HEK293T (cell line): ENCODE results near the gene WWOX.

Experiments used
- ARNT ChIP-seq: fragments of 450-650 bp; IDR thresholded peaks from 2 replicates; pipeline ENCODE4 v1.6.1; 2017; ENCODE audit warnings: mild to moderate bottlenecking
- BHLHE40 ChIP-seq: fragments of 450-650 bp; IDR thresholded peaks from 2 replicates; pipeline ENCODE4 v1.6.1; 2016; ENCODE audit warnings: mild to moderate bottlenecking, moderate library complexity, borderline replicate concordance
- FOXM1 ChIP-seq: fragments of 450-650 bp; IDR thresholded peaks from 2 replicates; pipeline ENCODE4 v1.6.1; 2017; ENCODE audit warnings: mild to moderate bottlenecking, borderline replicate concordance
- HDGF ChIP-seq: fragments of 450-650 bp; IDR thresholded peaks from 2 replicates; pipeline ENCODE4 v1.6.1; 2017; ENCODE audit warnings: antibody characterized with exemption, borderline replicate concordance
- L3MBTL2 ChIP-seq: fragments of 450-650 bp; conservative IDR thresholded peaks from 2 replicates; pipeline ENCODE4 v1.6.1; 2016; ENCODE audit warnings: mild to moderate bottlenecking
- LEF1 ChIP-seq: fragments of 450-650 bp; IDR thresholded peaks from 2 replicates; pipeline ENCODE4 v1.6.1; 2017; ENCODE audit warnings: mild to moderate bottlenecking, borderline replicate concordance
- NFRKB ChIP-seq: fragments of 450-650 bp; IDR thresholded peaks from 2 replicates; pipeline ENCODE4 v1.6.1; 2016; ENCODE audit warnings: mild to moderate bottlenecking, moderate library complexity
- SP1 ChIP-seq: fragments of 450-650 bp; IDR thresholded peaks from 2 replicates; pipeline ENCODE4 v1.6.1; 2017
- SUZ12 ChIP-seq: fragments of 450-650 bp; IDR thresholded peaks from 2 replicates; pipeline ENCODE4 v1.6.1; 2016; ENCODE audit warnings: mild to moderate bottlenecking
- TARDBP ChIP-seq: fragments of 450-650 bp; IDR thresholded peaks from 2 replicates; pipeline ENCODE4 v1.6.1; 2016

DNA sequence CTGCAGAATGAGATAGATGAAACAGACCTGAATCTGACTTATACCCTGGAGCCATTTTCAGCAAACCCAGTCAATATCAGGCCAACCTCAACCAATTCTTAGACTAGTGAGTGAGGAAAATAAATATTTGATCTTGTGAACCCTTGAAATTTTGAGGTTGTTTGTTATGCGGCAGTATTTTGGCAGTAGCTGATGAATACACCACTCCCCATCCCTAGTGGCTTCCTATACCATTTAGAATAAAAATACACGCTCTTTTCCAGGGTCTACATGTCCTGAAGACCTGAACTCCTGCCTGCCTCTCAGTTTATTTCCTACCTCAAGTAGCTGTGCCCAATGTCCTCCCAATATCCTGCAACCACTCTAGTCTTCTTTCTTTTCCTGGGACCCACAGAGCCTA lies 647.3 kb downstream of the WWOX start:
- TF ChIP-seq FOXM1 (no peak), SP1 (no peak), TARDBP (no peak), ARNT (no peak), SUZ12 (no peak), HDGF (no peak), LEF1 (no peak), NFRKB (no peak), L3MBTL2 (no peak), BHLHE40 (no peak)
